H1 (cell line): ENCODE results near the gene CD28.

Source experiments
- CEBPB ChIP-seq: IDR thresholded peaks from 2 replicates; pipeline ENCODE4 v1.6.1; 2012; ENCODE audit warnings: low read depth, low read length
- GTF2F1 ChIP-seq: IDR thresholded peaks from 2 replicates; pipeline ENCODE4 v1.6.1; 2012; ENCODE audit warnings: low read depth, low read length, improper control_type of control experiment, borderline replicate concordance
- HDAC2 ChIP-seq, 2 experiments: fragments of 300-600 bp in 1 of 2; sonication (generic) in 1 of 2; IDR thresholded peaks; 2 replicates each; pipeline ENCODE4 v1.6.1; 2011 to 2012; ENCODE audit warnings: low read depth in 2 of 2, low read length in 2 of 2, mild to moderate bottlenecking in 2 of 2, moderate library complexity in 2 of 2, borderline replicate concordance in 1 of 2, inconsistent platforms in 1 of 2
- YY1 ChIP-seq: IDR thresholded peaks from 2 replicates; pipeline ENCODE4 v1.6.1; 2011; ENCODE audit warnings: low read depth, mild to moderate bottlenecking, low read length
- TF ChIP-seq, protein P1 (sequence below), 3 experiments: IDR thresholded peaks; 1 replicate in 2 of 3; 2 replicates in 1 of 3; pipeline versions ENCODE4 v1.5.1 to v1.6.1; 2011; ENCODE audit warnings: low read length in 3 of 3, mild to moderate bottlenecking in 3 of 3, inconsistent platforms in 2 of 3, low read depth in 1 of 3, moderate library complexity in 1 of 3; ENCODE audit not compliant: insufficient read depth in 1 of 3; ENCODE audit errors: control extremely low read depth in 1 of 3

DNA sequence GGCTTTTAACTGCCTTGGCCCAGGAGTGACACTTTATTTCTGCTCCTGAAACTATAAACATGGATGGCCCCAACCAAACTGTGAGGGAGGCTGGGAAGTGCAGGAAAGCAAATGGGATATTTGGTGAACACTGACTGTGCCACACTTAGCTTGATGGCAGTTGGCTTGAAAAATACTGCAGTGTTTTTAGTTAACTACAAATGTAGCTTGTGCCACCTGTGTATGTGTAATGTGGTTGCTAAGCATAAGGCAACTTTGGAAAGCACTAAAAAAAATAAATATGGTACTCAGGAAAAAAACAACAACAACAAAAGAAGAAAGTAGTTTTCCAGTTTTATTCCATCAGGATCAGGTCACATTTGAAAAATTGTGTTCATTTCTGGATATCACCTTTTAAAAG lies 73.8 kb downstream of the CD28 start:
- no peak for TF ChIP-seq YY1
- TF ChIP-seq GTF2F1: no peak
- TF ChIP-seq HDAC2 (IDR thresholded peaks at IDR 0.05; ENCODE audit: borderline replicate concordance in 1 of 2, low read depth in 2 of 2, low read length in 2 of 2): no peak
- TF ChIP-seq, protein P1, sequence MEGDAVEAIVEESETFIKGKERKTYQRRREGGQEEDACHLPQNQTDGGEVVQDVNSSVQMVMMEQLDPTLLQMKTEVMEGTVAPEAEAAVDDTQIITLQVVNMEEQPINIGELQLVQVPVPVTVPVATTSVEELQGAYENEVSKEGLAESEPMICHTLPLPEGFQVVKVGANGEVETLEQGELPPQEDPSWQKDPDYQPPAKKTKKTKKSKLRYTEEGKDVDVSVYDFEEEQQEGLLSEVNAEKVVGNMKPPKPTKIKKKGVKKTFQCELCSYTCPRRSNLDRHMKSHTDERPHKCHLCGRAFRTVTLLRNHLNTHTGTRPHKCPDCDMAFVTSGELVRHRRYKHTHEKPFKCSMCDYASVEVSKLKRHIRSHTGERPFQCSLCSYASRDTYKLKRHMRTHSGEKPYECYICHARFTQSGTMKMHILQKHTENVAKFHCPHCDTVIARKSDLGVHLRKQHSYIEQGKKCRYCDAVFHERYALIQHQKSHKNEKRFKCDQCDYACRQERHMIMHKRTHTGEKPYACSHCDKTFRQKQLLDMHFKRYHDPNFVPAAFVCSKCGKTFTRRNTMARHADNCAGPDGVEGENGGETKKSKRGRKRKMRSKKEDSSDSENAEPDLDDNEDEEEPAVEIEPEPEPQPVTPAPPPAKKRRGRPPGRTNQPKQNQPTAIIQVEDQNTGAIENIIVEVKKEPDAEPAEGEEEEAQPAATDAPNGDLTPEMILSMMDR (IDR thresholded peaks at IDR 0.05; ENCODE audit: control extremely low read depth in 1 of 3, insufficient read depth in 1 of 3, low read depth in 1 of 3, low read length in 3 of 3): no peak
- no peak for TF ChIP-seq CEBPB
